Breast epithelium (tissue), 3 donors: Measurements from ENCODE around the gene PAFAH2.

ENCODE experiments used
- CTCF ChIP-seq, 3 donors: fragments of 450-650 bp; IDR thresholded peaks; one replicate each; pipeline ENCODE4 v1.5.1; 2016 to 2017; ENCODE audit warnings: antibody characterized with exemption in 3 of 3, mild to moderate bottlenecking in 3 of 3, moderate library complexity in 3 of 3
- POLR2A ChIP-seq: fragments of 450-650 bp; IDR thresholded peaks from one replicate; pipeline ENCODE4 v1.6.1; 2016; ENCODE audit warnings: antibody characterized with exemption, mild to moderate bottlenecking, moderate library complexity
- POLR2AphosphoS5 ChIP-seq, 3 donors: sonication (generic); formaldehyde crosslinking; IDR thresholded peaks; one replicate each; pipeline ENCODE4 v1.6.1; 2017; ENCODE audit warnings: antibody characterized with exemption in 3 of 3

GRCh38 chr1:25979210-25979609 lies 18.7 kb downstream of the PAFAH2 start:
- TF ChIP-seq POLR2A (no peak), CTCF (IDR thresholded peaks at IDR 0.05) (no peak), POLR2AphosphoS5 (IDR thresholded peaks at IDR 0.05) (no peak)
